Activated CD4-positive, alpha-beta T cell treated with anti-CD3 and anti-CD28 coated beads, Interleukin-2, amount 10 ng/mL, durations not matched to agents 7 days and 5 days (primary cell): ENCODE measurements around the gene ARHGAP4. TPM values are rescaled to one million over a fixed set of nuclear protein-coding genes. Genes with fewer than 3 reads are reported as not detected.

ENCODE experiments used
- CTCF ChIA-PET: fragments of 350-600 bp; sonication (Branson Sonifier 250); formaldehyde crosslinking; loops from one replicate; lab custom pipeline; 2021; ENCODE audit warnings: antibody characterized with exemption; lab: Charles Lee
- POLR2A ChIA-PET: fragments of 350-600 bp; sonication (Branson Sonifier 250); formaldehyde crosslinking; loops from one replicate; lab custom pipeline; 2021; ENCODE audit warnings: antibody characterized with exemption; lab: Charles Lee
- DNase-seq: peaks from one replicate; pipeline ENCODE4 v3.0.0-alpha.2; 2020
- H3K27ac Mint-ChIP-seq: one replicate; pipeline ENCODE4 v1.8.0; 2021; ENCODE audit warnings: mild to moderate bottlenecking, moderate library complexity, mixed read lengths
- H3K27me3 Mint-ChIP-seq: one replicate; pipeline ENCODE4 v1.8.0; 2021; ENCODE audit warnings: mixed read lengths
- H3K36me3 Mint-ChIP-seq: one replicate; pipeline ENCODE4 v1.8.0; 2021; ENCODE audit warnings: low read depth, mixed read lengths
- H3K4me1 Mint-ChIP-seq: one replicate; pipeline ENCODE4 v1.8.0; 2021; ENCODE audit warnings: mixed read lengths
- H3K4me3 Mint-ChIP-seq: one replicate; pipeline ENCODE4 v1.8.0; 2021; ENCODE audit warnings: mild to moderate bottlenecking, moderate library complexity, mixed read lengths
- H3K9me3 Mint-ChIP-seq: one replicate; pipeline ENCODE4 v1.8.0; 2021; ENCODE audit warnings: mixed read lengths
- total RNA-seq, 2 experiments: library from RNA; stranded (reverse); gene quantifications; one replicate each; pipeline ENCODE4 v1.2.3, GENCODE V29; 2021

ARHGAP4 gene
- total RNA-seq, 2 experiments from 2014 or later, result 303 to 334 TPM

DNA sequence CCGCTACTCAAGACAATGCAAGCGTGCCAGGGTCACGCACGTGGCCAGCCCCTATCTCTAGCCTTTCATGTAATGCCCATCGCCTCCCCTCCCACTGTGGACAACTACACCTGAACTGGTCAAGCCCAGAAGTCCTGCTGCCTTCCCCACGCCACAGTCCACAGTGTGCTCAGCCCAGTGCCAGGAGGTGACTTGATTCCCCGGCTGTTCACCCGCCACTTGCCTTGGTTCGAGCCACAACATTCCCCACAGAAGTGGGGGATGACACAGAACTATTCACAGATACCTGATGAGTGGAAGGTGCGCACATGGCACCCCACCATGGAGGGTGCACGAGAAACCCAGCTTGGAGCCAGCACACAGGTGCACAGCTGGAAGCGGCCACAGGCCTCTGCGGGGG is 6.8 kb downstream of the ARHGAP4 start:
- Mint-ChIP-seq H3K36me3 (peaks cover 38% of the 10 kb centered on the region), H3K9me3 (no peaks in the 10 kb centered on the region), H3K4me3 (no peak overlapping the region), H3K27ac (no peak overlapping the region), H3K27me3 (no peaks in the 10 kb centered on the region), H3K4me1 (peaks cover 18% of the 10 kb centered on the region)
- no peak for DNase-seq
- ChIA-PET POLR2A (no interaction called here), CTCF (interaction anchor here (0.6 to 1.1 kb wide), 2 partner anchors 28 to 52 kb away, joined by 3 to 10 read pairs; no protein-coding TSS in a partner anchor)

- Mint-ChIP-seq H3K4me1 (peaks cover 13% of the 10 kb centered on the region), H3K27ac (no peak overlapping the region), H3K27me3 (no peaks in the 10 kb centered on the region), H3K4me3 (no peak overlapping the region), H3K36me3 (peaks cover 31% of the 10 kb centered on the region), H3K9me3 (no peaks in the 10 kb centered on the region)
- DNase-seq, result no peak
- ChIA-PET CTCF (interaction anchor here (0.7 to 1.2 kb wide), 2 partner anchors 9 to 13 kb away, joined by 3 to 4 read pairs; partner anchors contain the start of gene AVPR2), POLR2A (no interaction called here)
These were observed 8.2 kb downstream of the ARHGAP4 start for GRCh38 chrX:153917869-153918268.

- Mint-ChIP-seq H3K27me3 (no peaks in the 10 kb centered on the region), H3K4me3 (no peak overlapping the region), H3K27ac (no peak overlapping the region), H3K9me3 (no peaks in the 10 kb centered on the region), H3K4me1 (peaks cover 6% of the 10 kb centered on the region), H3K36me3 (peaks cover 23% of the 10 kb centered on the region)
- POLR2A ChIA-PET, result no interaction called here
- DNase-seq, result no peak
- CTCF ChIA-PET, result interaction anchor here (5.4 kb wide), 1 partner anchor 10 kb away, joined by 44 read pairs; the partner anchor contains the start of gene ARHGAP4
These were observed 12.4 kb downstream of the ARHGAP4 start for GRCh38 chrX:153913701-153914100.

GRCh38 chrX:153913211-153913610 is 12.9 kb downstream of the ARHGAP4 start:
- H3K4me3 Mint-ChIP-seq, result no peak overlapping the region
- no peaks in the 10 kb centered on the region for H3K9me3 Mint-ChIP-seq
- ChIA-PET CTCF (interaction anchor here (5.4 kb wide), 1 partner anchor 11 kb away, joined by 44 read pairs; the partner anchor contains the start of gene ARHGAP4), POLR2A (no interaction called here)
- H3K27me3 Mint-ChIP-seq, result no peaks in the 10 kb centered on the region
- DNase-seq, result no peak
- H3K36me3 Mint-ChIP-seq, result peaks cover 21% of the 10 kb centered on the region
- no peak overlapping the region for H3K27ac Mint-ChIP-seq
- peaks cover 6% of the 10 kb centered on the region for H3K4me1 Mint-ChIP-seq

DNA sequence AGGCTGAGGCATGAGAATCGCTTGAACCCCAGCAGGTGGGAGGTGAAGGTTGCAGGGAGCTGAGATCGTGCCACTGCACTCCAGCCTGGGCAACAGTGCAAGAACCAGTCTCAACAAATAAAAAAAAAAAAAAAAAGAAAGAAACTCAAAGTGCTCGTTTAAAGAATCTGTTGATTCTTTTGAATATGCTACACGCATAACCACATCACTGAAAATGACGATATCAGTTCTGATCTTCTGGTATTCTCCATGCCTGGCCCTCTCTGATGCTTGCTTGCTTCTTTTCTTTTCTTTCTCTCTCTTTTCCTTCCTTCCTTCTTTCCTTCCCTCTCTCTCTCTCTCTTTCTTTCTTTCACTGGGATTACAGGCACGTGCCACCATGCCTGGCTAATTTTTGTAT is 14.3 kb downstream of the ARHGAP4 start:
- DNase-seq, result no peak
- POLR2A ChIA-PET, result no interaction called here
- peaks cover 6% of the 10 kb centered on the region for H3K4me1 Mint-ChIP-seq
- H3K27ac Mint-ChIP-seq, result peak overlapping the region; percentile 54
- no peaks in the 10 kb centered on the region for H3K9me3 Mint-ChIP-seq
- CTCF ChIA-PET, result interaction anchor here (0.8 to 5.4 kb wide), 5 partner anchors 11 to 57 kb away, joined by 3 to 44 read pairs (median 4); partner anchors contain the start of gene ARHGAP4
- H3K36me3 Mint-ChIP-seq, result peaks cover 18% of the 10 kb centered on the region
- H3K4me3 Mint-ChIP-seq, result no peak overlapping the region
- no peaks in the 10 kb centered on the region for H3K27me3 Mint-ChIP-seq

- Mint-ChIP-seq H3K36me3 (peaks cover 11% of the 10 kb centered on the region), H3K27me3 (no peaks in the 10 kb centered on the region), H3K9me3 (no peaks in the 10 kb centered on the region), H3K4me3 (no peak overlapping the region), H3K27ac (no peak overlapping the region), H3K4me1 (peaks cover 6% of the 10 kb centered on the region)
- CTCF ChIA-PET, result interaction anchor here (0.6 to 5.4 kb wide), 5 partner anchors 13 to 136 kb away, joined by 3 to 44 read pairs (median 3); partner anchors contain the start of genes ARHGAP4 and RENBP
- POLR2A ChIA-PET, result no interaction called here
- DNase-seq, result no peak
These were observed 15.6 kb downstream of the ARHGAP4 start for GRCh38 chrX:153910446-153910845.

DNA sequence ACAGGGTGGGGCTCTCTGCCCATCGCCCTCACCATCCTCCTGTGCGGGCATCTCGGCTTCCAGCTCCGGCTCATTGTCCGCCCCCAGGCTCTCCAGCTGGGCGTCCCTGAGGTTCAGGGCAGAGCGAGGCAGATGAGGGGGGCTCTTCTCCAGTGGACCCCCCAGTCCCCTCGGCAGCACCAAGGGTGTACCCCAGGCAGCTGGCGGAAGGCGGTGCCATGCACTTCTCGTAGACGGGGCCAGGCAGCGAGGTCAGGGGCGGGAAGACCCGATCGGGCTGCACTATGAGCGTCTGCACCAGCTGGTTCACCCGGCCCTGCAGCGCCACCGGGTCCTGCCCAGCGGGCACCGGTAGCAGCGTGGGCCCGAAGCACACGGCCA is 16.1 kb downstream of the ARHGAP4 start:
- peaks cover 11% of the 10 kb centered on the region for H3K36me3 Mint-ChIP-seq
- ChIA-PET CTCF (interaction anchor here (1.0 to 5.4 kb wide), 3 partner anchors 14 to 38 kb away, joined by 3 to 44 read pairs (median 11); partner anchors contain the start of genes ARHGAP4 and RENBP), POLR2A (no interaction called here)
- no peak overlapping the region for H3K27ac Mint-ChIP-seq
- H3K9me3 Mint-ChIP-seq, result no peaks in the 10 kb centered on the region
- H3K4me1 Mint-ChIP-seq, result peaks cover 7% of the 10 kb centered on the region
- H3K4me3 Mint-ChIP-seq, result no peak overlapping the region
- no peak for DNase-seq
- H3K27me3 Mint-ChIP-seq, result no peaks in the 10 kb centered on the region

- Mint-ChIP-seq H3K4me3 (no peak overlapping the region), H3K36me3 (peaks cover 9% of the 10 kb centered on the region), H3K27ac (no peak overlapping the region), H3K9me3 (no peaks in the 10 kb centered on the region), H3K27me3 (no peaks in the 10 kb centered on the region), H3K4me1 (peaks cover 9% of the 10 kb centered on the region)
- no peak for DNase-seq
- ChIA-PET POLR2A (no interaction called here), CTCF (interaction anchor here (0.7 to 5.4 kb wide), 2 partner anchors 15 to 214 kb away, joined by 3 to 44 read pairs; partner anchors contain the start of gene ARHGAP4)
These were observed 16.8 kb downstream of the ARHGAP4 start for GRCh38 chrX:153909024-153909979.

GRCh38 chrX:153908219-153908860 is 17.7 kb downstream of the ARHGAP4 start:
- no peak overlapping the region for H3K4me3 Mint-ChIP-seq
- H3K27ac Mint-ChIP-seq, result no peak overlapping the region
- no peaks in the 10 kb centered on the region for H3K27me3 Mint-ChIP-seq
- H3K9me3 Mint-ChIP-seq, result no peaks in the 10 kb centered on the region
- no peak for DNase-seq
- H3K4me1 Mint-ChIP-seq, result peaks cover 15% of the 10 kb centered on the region
- POLR2A ChIA-PET, result no interaction called here
- CTCF ChIA-PET, result interaction anchor here (3.1 to 5.4 kb wide), 2 partner anchors 16 to 17 kb away, joined by 14 to 44 read pairs; partner anchors contain the start of gene ARHGAP4
- H3K36me3 Mint-ChIP-seq, result peaks cover 5% of the 10 kb centered on the region

DNA sequence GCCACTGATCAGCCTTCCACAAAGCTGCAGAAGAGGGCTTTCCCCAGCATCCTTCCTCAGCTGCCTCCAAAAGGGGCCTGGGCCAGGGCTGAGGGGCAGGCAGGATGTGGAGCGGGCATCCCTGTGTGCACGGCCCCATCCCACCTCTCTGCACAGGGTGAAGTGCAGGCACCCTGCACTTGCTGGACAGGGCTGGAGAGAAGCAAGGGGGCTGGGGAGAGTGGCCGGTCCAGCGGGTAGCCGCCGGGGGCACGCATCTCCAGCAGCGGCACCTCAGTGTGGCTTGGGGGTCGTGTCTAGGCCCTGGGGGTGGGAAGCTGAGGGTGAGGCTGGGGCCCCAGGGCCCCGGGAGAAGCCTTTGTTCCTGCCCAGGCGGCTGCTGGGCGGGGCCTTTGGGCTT is 18.6 kb downstream of the ARHGAP4 start:
- ChIA-PET CTCF (interaction anchor here (1.0 to 3.1 kb wide), 4 partner anchors 18 to 284 kb away, joined by 3 to 14 read pairs (median 3); partner anchors contain the start of gene ARHGAP4), POLR2A (no interaction called here)
- Mint-ChIP-seq H3K27me3 (no peaks in the 10 kb centered on the region), H3K4me3 (no peak overlapping the region), H3K36me3 (peaks cover 5% of the 10 kb centered on the region), H3K27ac (no peak overlapping the region), H3K4me1 (peaks cover 19% of the 10 kb centered on the region), H3K9me3 (no peaks in the 10 kb centered on the region)
- no peak for DNase-seq

DNA sequence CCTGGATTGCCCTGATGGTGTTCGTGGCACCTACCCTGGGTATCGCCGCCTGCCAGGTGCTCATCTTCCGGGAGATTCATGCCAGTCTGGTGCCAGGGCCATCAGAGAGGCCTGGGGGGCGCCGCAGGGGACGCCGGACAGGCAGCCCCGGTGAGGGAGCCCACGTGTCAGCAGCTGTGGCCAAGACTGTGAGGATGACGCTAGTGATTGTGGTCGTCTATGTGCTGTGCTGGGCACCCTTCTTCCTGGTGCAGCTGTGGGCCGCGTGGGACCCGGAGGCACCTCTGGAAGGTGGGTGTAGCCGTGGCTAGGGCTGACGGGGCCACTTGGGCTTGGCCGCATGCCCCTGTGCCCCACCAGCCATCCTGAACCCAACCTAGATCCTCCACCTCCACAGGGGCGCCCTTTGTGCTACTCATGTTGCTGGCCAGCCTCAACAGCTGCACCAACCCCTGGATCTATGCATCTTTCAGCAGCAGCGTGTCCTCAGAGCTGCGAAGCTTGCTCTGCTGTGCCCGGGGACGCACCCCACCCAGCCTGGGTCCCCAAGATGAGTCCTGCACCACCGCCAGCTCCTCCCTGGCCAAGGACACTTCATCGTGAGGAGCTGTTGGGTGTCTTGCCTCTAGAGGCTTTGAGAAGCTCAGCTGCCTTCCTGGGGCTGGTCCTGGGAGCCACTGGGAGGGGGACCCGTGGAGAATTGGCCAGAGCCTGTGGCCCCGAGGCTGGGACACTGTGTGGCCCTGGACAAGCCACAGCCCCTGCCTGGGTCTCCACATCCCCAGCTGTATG is 19.7 kb downstream of the ARHGAP4 start:
- H3K4me1 Mint-ChIP-seq, result peaks cover 22% of the 10 kb centered on the region
- H3K27ac Mint-ChIP-seq, result peak overlapping the region; percentile 25
- peaks cover 5% of the 10 kb centered on the region for H3K36me3 Mint-ChIP-seq
- no peaks in the 10 kb centered on the region for H3K9me3 Mint-ChIP-seq
- POLR2A ChIA-PET, result no interaction called here
- no peak for DNase-seq
- CTCF ChIA-PET, result interaction anchor here (1.0 to 3.1 kb wide), 6 partner anchors 12 to 283 kb away, joined by 3 to 14 read pairs (median 4); partner anchors contain the start of gene ARHGAP4
- no peaks in the 10 kb centered on the region for H3K27me3 Mint-ChIP-seq
- no peak overlapping the region for H3K4me3 Mint-ChIP-seq
